ENCODE measurements around the gene SH3RF1.

DNA sequence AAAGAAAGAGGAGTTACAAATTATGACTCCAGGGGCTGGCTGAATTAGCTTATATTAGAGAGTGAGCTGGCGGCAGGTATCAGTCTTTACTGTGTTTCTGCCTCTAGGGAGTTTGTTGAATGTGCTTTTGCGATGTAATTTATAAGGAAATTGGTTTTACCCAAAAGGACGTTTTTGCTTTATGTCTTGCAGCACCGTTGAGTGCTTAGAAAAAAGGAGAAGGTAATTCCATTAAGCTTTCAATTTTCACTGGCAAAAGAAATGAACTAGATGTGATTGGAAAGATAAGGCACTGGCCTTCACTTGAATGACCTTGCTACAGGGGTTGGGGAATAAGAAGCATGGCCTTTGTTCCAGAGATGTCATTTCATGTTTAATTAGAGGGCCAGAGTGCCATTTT, 185.8 kb downstream of the SH3RF1 start:
- TF ChIP-seq MYC (IDR thresholded peaks at IDR 0.05; ENCODE audit: low read depth, low read length) (no peak), POLR2A (IDR thresholded peaks at IDR 0.05; ENCODE audit: extremely low read depth, insufficient read length) (no peak)
- TF ChIP-seq, protein P1, sequence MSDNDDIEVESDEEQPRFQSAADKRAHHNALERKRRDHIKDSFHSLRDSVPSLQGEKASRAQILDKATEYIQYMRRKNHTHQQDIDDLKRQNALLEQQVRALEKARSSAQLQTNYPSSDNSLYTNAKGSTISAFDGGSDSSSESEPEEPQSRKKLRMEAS (IDR thresholded peaks at IDR 0.05; ENCODE audit: low read depth, low read length), result no peak
- TF ChIP-seq, protein P2, sequence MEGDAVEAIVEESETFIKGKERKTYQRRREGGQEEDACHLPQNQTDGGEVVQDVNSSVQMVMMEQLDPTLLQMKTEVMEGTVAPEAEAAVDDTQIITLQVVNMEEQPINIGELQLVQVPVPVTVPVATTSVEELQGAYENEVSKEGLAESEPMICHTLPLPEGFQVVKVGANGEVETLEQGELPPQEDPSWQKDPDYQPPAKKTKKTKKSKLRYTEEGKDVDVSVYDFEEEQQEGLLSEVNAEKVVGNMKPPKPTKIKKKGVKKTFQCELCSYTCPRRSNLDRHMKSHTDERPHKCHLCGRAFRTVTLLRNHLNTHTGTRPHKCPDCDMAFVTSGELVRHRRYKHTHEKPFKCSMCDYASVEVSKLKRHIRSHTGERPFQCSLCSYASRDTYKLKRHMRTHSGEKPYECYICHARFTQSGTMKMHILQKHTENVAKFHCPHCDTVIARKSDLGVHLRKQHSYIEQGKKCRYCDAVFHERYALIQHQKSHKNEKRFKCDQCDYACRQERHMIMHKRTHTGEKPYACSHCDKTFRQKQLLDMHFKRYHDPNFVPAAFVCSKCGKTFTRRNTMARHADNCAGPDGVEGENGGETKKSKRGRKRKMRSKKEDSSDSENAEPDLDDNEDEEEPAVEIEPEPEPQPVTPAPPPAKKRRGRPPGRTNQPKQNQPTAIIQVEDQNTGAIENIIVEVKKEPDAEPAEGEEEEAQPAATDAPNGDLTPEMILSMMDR (IDR thresholded peaks at IDR 0.05; ENCODE audit: low read depth, low read length), result no peak

Data from NB4 (cell line).